Naive thymus-derived CD4-positive, alpha-beta T cell (primary cell): ENCODE data around the gene PTGR3. TPM values are rescaled to one million over a fixed set of nuclear protein-coding genes. Genes with fewer than 3 reads are reported as not detected.
A peak's percentile ranks its signal among the peaks of the same experiment; 100 is the strongest.

Experiments
- ATAC-seq: fragments of 150-1000 bp; cut with Tn5 transposase; 2 replicates; pipeline ENCODE4 v1.10.0; 2021; ENCODE audit warnings: mild to moderate bottlenecking, moderate library complexity
- CTCF ChIA-PET: fragments of 350-600 bp; sonication (Branson Sonifier 250); formaldehyde crosslinking; loops from one replicate; lab custom pipeline; 2021; ENCODE audit warnings: antibody characterized with exemption; lab: Charles Lee
- POLR2A ChIA-PET: fragments of 350-600 bp; sonication (Branson Sonifier 250); formaldehyde crosslinking; loops from one replicate; lab custom pipeline; 2021; ENCODE audit warnings: antibody characterized with exemption, inconsistent platforms; lab: Charles Lee
- DNase-seq, 9 donors: peaks; one replicate each; pipeline versions ENCODE4 v3.0.0 to v3.0.0-alpha.2; 2020 to 2022; ENCODE audit warnings: mixed read lengths in 1 of 9
- H3K27ac ChIP-seq: one replicate; pipeline ENCODE4 v1.7.0; 2013; ENCODE audit warnings: mild to moderate bottlenecking, low read depth, low read length, moderate library complexity
- H3K27me3 ChIP-seq, 2 donors: one replicate each; pipeline ENCODE4 v1.7.0; 2013; ENCODE audit warnings: low read length in 2 of 2, mild to moderate bottlenecking in 2 of 2, moderate library complexity in 2 of 2; ENCODE audit not compliant: control insufficient read depth in 2 of 2, insufficient read depth in 2 of 2
- H3K36me3 ChIP-seq, 3 experiments: 1 replicate in 2 of 3; 2 replicates in 1 of 3; pipeline ENCODE4 v1.7.0; 2013; ENCODE audit warnings: low read length in 3 of 3, mild to moderate bottlenecking in 3 of 3, moderate library complexity in 1 of 3; ENCODE audit not compliant: insufficient read depth in 3 of 3, control insufficient read depth in 2 of 3
- H3K4me1 ChIP-seq, 2 donors: one replicate each; pipeline ENCODE4 v1.7.0; 2013; ENCODE audit warnings: low read length in 2 of 2, mild to moderate bottlenecking in 2 of 2, moderate library complexity in 1 of 2; ENCODE audit not compliant: control insufficient read depth in 2 of 2, insufficient read depth in 2 of 2
- H3K4me3 ChIP-seq: 2 replicates; pipeline ENCODE4 v1.7.0; 2013; ENCODE audit warnings: mild to moderate bottlenecking, low read length
- H3K9me3 ChIP-seq, 3 experiments: 1 replicate in 2 of 3; 2 replicates in 1 of 3; pipeline ENCODE4 v1.7.0; 2013; ENCODE audit warnings: low read length in 3 of 3; ENCODE audit not compliant: control insufficient read depth in 2 of 3
- H3K27ac Mint-ChIP-seq, 9 donors: one replicate each; pipeline ENCODE4 v1.8.0; 2020 to 2022; ENCODE audit warnings: mixed read lengths in 9 of 9, mild to moderate bottlenecking in 8 of 9, moderate library complexity in 5 of 9, inconsistent platforms in 2 of 9
- H3K27me3 Mint-ChIP-seq, 5 donors: one replicate each; pipeline ENCODE4 v1.8.0; 2021 to 2022; ENCODE audit warnings: mixed read lengths in 5 of 5, mild to moderate bottlenecking in 1 of 5
- H3K36me3 Mint-ChIP-seq, 5 donors: one replicate each; pipeline ENCODE4 v1.8.0; 2020 to 2022; ENCODE audit warnings: mixed read lengths in 5 of 5, mild to moderate bottlenecking in 3 of 5, inconsistent platforms in 1 of 5
- H3K4me1 Mint-ChIP-seq, 7 donors: one replicate each; pipeline ENCODE4 v1.8.0; 2020 to 2022; ENCODE audit warnings: mixed read lengths in 7 of 7, mild to moderate bottlenecking in 3 of 7, inconsistent platforms in 1 of 7
- H3K4me3 Mint-ChIP-seq, 10 donors: one replicate each; pipeline ENCODE4 v1.8.0; 2020 to 2022; ENCODE audit warnings: mild to moderate bottlenecking in 10 of 10, mixed read lengths in 10 of 10, moderate library complexity in 6 of 10, inconsistent platforms in 2 of 10
- H3K9me3 Mint-ChIP-seq, 11 donors: one replicate each; pipeline ENCODE4 v1.8.0; 2020 to 2022; ENCODE audit warnings: mixed read lengths in 11 of 11, mild to moderate bottlenecking in 4 of 11, inconsistent platforms in 1 of 11, moderate library complexity in 1 of 11
- intact Hi-C, 2 donors: fragments of 100-400 bp; cut with micrococcal nuclease; formaldehyde crosslinking; loops; one replicate each; pipeline ENCODE4 v1.15.1; 2023
- polyA plus RNA-seq, 2 donors: library from polyadenylated mRNA; unstranded; fragments of 300-500 nt; fragmentation: Illumina TruSeq; gene quantifications; one replicate each; pipeline ENCODE4 v1.2.3, GENCODE V29; 2021
- total RNA-seq, 6 experiments: library from RNA in 5 of 6; stranded (reverse) in 5 of 6; gene quantifications; 1 replicate in 5 of 6; 2 replicates in 1 of 6; pipeline ENCODE4 v1.2.3 and lab custom pipeline; 2021 to 2026

PTGR3 gene
- total and polyA plus RNA-seq, 7 experiments from 2014 or later, result 17.0 to 59.1 (median 27.4) TPM

GRCh38 chr18:75214766-75215510 lies 6.0 kb upstream of the PTGR3 start:
- Mint-ChIP-seq H3K27ac (peak overlapping the region; percentile 49 to 86 (median 82)), H3K27me3 (peaks cover 0 to 3% (median 0%) of the 10 kb centered on the region in 5 donors), H3K4me1 (peaks cover 45 to 86% (median 82%) of the 10 kb centered on the region in 7 donors), H3K4me3 (peak overlapping the region in 9 of 10 donors; percentile 7 to 95 (median 56)), H3K36me3 (peaks cover 0 to 11% (median 4%) of the 10 kb centered on the region in 5 donors), H3K9me3 (peaks cover 0 to 5% (median 0%) of the 10 kb centered on the region in 11 donors)
- CTCF ChIA-PET, result interaction anchor here (1.1 to 1.5 kb wide), 2 partner anchors 10 to 32 kb away, joined by 3 read pairs; no protein-coding TSS in a partner anchor
- ATAC-seq (no peak), DNase-seq (no peak)
- no peak overlapping the region for H3K4me3 ChIP-seq
- POLR2A ChIA-PET, result interaction anchor here (0.5 to 7.5 kb wide), 5 partner anchors 18 to 144 kb away, joined by 3 to 91 read pairs (median 7); no protein-coding TSS in a partner anchor
- H3K27me3 ChIP-seq, result no peaks in the 10 kb centered on the region
- no peaks in the 10 kb centered on the region for H3K9me3 ChIP-seq
- peak overlapping the region; percentile 10 for H3K27ac ChIP-seq
- H3K4me1 ChIP-seq, result peaks cover 43 to 47% of the 10 kb centered on the region in 2 donors
- intact Hi-C loops, result loop anchor here (5.0 kb wide), 4 partner anchors 188 to 843 kb away; no protein-coding TSS in a partner anchor
- H3K36me3 ChIP-seq, result peaks cover 0 to 5% (median 0%) of the 10 kb centered on the region in 3 experiments

GRCh38 chr18:75214332-75214690 lies 5.4 kb upstream of the PTGR3 start:
- Mint-ChIP-seq H3K9me3 (peaks cover 0 to 5% (median 0%) of the 10 kb centered on the region in 11 donors), H3K36me3 (peaks cover 0 to 11% (median 4%) of the 10 kb centered on the region in 5 donors), H3K27me3 (peaks cover 0 to 3% (median 0%) of the 10 kb centered on the region in 5 donors), H3K4me3 (peak overlapping the region in 8 of 10 donors; percentile 11 to 95 (median 78)), H3K4me1 (peaks cover 45 to 83% (median 76%) of the 10 kb centered on the region in 7 donors), H3K27ac (peak overlapping the region in 7 of 9 donors; percentile 33 to 83 (median 73))
- Histone ChIP-seq H3K27ac (no peak overlapping the region), H3K27me3 (no peaks in the 10 kb centered on the region), H3K9me3 (no peaks in the 10 kb centered on the region), H3K4me1 (peaks cover 43% of the 10 kb centered on the region in 2 donors), H3K4me3 (no peak overlapping the region), H3K36me3 (peaks cover 0 to 5% (median 0%) of the 10 kb centered on the region in 3 experiments)
- no peak for DNase-seq
- ChIA-PET POLR2A (interaction anchor here (7.5 kb wide), 1 partner anchor 30 kb away, joined by 91 read pairs; no protein-coding TSS in a partner anchor), CTCF (no interaction called here)
- no peak for ATAC-seq
- intact Hi-C loops, result loop anchor here (5.0 kb wide), 4 partner anchors 187 to 842 kb away; no protein-coding TSS in a partner anchor

GRCh38 chr18:75213611-75214331 lies 4.8 kb upstream of the PTGR3 start:
- H3K9me3 ChIP-seq, result no peaks in the 10 kb centered on the region
- H3K27me3 ChIP-seq, result no peaks in the 10 kb centered on the region
- CTCF ChIA-PET, result interaction anchor here (1.0 to 1.3 kb wide), 2 partner anchors 27 to 28 kb away, joined by 3 to 4 read pairs; no protein-coding TSS in a partner anchor
- peaks cover 0 to 5% (median 0%) of the 10 kb centered on the region in 11 donors for H3K9me3 Mint-ChIP-seq
- peaks cover 0 to 5% (median 0%) of the 10 kb centered on the region in 3 experiments for H3K36me3 ChIP-seq
- H3K4me1 ChIP-seq, result peaks cover 43% of the 10 kb centered on the region in 2 donors
- DNase-seq (no peak), ATAC-seq (no peak)
- H3K36me3 Mint-ChIP-seq, result peaks cover 0 to 11% (median 4%) of the 10 kb centered on the region in 5 donors
- intact Hi-C loops, result loop anchor here (1.0 to 5.0 kb wide), 6 partner anchors 8 to 841 kb away; no protein-coding TSS in a partner anchor
- peak overlapping the region in 8 of 10 donors; percentile 11 to 95 (median 86) for H3K4me3 Mint-ChIP-seq
- peaks cover 0 to 3% (median 0%) of the 10 kb centered on the region in 5 donors for H3K27me3 Mint-ChIP-seq
- H3K4me3 ChIP-seq, result no peak overlapping the region
- no peak overlapping the region for H3K27ac ChIP-seq
- H3K4me1 Mint-ChIP-seq, result peaks cover 42 to 78% (median 70%) of the 10 kb centered on the region in 7 donors
- peak overlapping the region in 6 of 9 donors; percentile 38 to 92 (median 80) for H3K27ac Mint-ChIP-seq
- POLR2A ChIA-PET, result interaction anchor here (0.9 to 7.5 kb wide), 4 partner anchors 19 to 620 kb away, joined by 3 to 91 read pairs (median 4); no protein-coding TSS in a partner anchor

GRCh38 chr18:75212751-75213090 lies 3.8 kb upstream of the PTGR3 start:
- ChIA-PET CTCF (interaction anchor here (0.7 to 1.3 kb wide), 4 partner anchors 28 to 33 kb away, joined by 3 to 4 read pairs (median 3); no protein-coding TSS in a partner anchor), POLR2A (interaction anchor here (0.5 to 7.5 kb wide), 11 partner anchors 9 to 619 kb away, joined by 3 to 91 read pairs (median 4); partner anchors contain the start of gene ZNF407)
- Mint-ChIP-seq H3K4me3 (peak overlapping the region; percentile 71 to 95 (median 86)), H3K27ac (peak overlapping the region; percentile 77 to 94 (median 85)), H3K9me3 (peaks cover 0 to 5% (median 0%) of the 10 kb centered on the region in 11 donors), H3K4me1 (peaks cover 47 to 73% (median 62%) of the 10 kb centered on the region in 7 donors), H3K36me3 (peaks cover 0 to 14% (median 7%) of the 10 kb centered on the region in 5 donors), H3K27me3 (peaks cover 0 to 6% (median 0%) of the 10 kb centered on the region in 5 donors)
- Histone ChIP-seq H3K36me3 (peaks cover 0 to 5% (median 0%) of the 10 kb centered on the region in 3 experiments), H3K9me3 (no peaks in the 10 kb centered on the region), H3K4me1 (peaks cover 43% of the 10 kb centered on the region in 2 donors), H3K4me3 (peak overlapping the region; percentile 53), H3K27me3 (no peaks in the 10 kb centered on the region), H3K27ac (peak overlapping the region; percentile 62)
- DNase-seq, result no peak
- intact Hi-C loops, result loop anchor here (1.0 to 5.0 kb wide), 6 partner anchors 9 to 840 kb away; no protein-coding TSS in a partner anchor
- ATAC-seq, result no peak

- Histone ChIP-seq H3K9me3 (no peaks in the 10 kb centered on the region), H3K27me3 (no peaks in the 10 kb centered on the region), H3K4me3 (peak overlapping the region; percentile 53), H3K4me1 (peaks cover 44 to 48% of the 10 kb centered on the region in 2 donors), H3K27ac (peak overlapping the region; percentile 62), H3K36me3 (peaks cover 0 to 5% (median 0%) of the 10 kb centered on the region in 3 experiments)
- peaks cover 0 to 12% (median 0%) of the 10 kb centered on the region in 5 donors for H3K27me3 Mint-ChIP-seq
- ChIA-PET CTCF (interaction anchor here (0.7 to 1.3 kb wide), 2 partner anchors 30 to 32 kb away, joined by 3 read pairs; no protein-coding TSS in a partner anchor), POLR2A (interaction anchor here (0.7 to 7.5 kb wide), 9 partner anchors 9 to 615 kb away, joined by 3 to 91 read pairs (median 4); partner anchors contain the start of gene ZNF407)
- H3K9me3 Mint-ChIP-seq, result peaks cover 0 to 5% (median 0%) of the 10 kb centered on the region in 11 donors
- H3K36me3 Mint-ChIP-seq, result peaks cover 0 to 20% (median 7%) of the 10 kb centered on the region in 5 donors
- peak overlapping the region; percentile 77 to 94 (median 85) for H3K27ac Mint-ChIP-seq
- peak overlapping the region; percentile 71 to 95 (median 86) for H3K4me3 Mint-ChIP-seq
- peaks cover 47 to 73% (median 62%) of the 10 kb centered on the region in 7 donors for H3K4me1 Mint-ChIP-seq
- intact Hi-C loops, result loop anchor here (2.0 to 5.0 kb wide), 7 partner anchors 15 to 1281 kb away; no protein-coding TSS in a partner anchor
- no peak for ATAC-seq
- DNase-seq, result peak; percentile 14 to 60 (median 33)
These were observed 3.2 kb upstream of the PTGR3 start for GRCh38 chr18:75211953-75212750.
